ENCODE data around the gene CTNNBIP1. TPM values are rescaled to one million over a fixed set of nuclear protein-coding genes. Genes with fewer than 3 reads are reported as not detected.

The CTNNBIP1 gene
- total RNA-seq, 3 donors from 2014 or later (not counting 1 experiment from before 2014, with no cell fraction given), result 26.4 to 31.0 (median 29.8) TPM

GRCh38 chr1:9863371-9863770 is 46.7 kb downstream of the CTNNBIP1 start:
- H3K36me3 ChIP-seq (ENCODE audit: control insufficient read depth, insufficient read depth, low read length), result peaks cover 14% of the 10 kb centered on the region
- no peak for TF ChIP-seq CTCF (IDR thresholded peaks at IDR 0.05)
- H3K36me3 Mint-ChIP-seq, result no peaks in the 10 kb centered on the region
- DNase-seq, result no peak
- H3K4me1 ChIP-seq (ENCODE audit: control insufficient read depth, insufficient read depth, low read length), result peaks cover 6% of the 10 kb centered on the region
- no peak overlapping the region for H3K4me3 Mint-ChIP-seq
- no peaks in the 10 kb centered on the region for H3K27me3 ChIP-seq (ENCODE audit: control insufficient read depth, insufficient read depth, low read length)
- H3K4me1 Mint-ChIP-seq, result peaks cover 8% of the 10 kb centered on the region in 2 donors
- H3K4me3 ChIP-seq (ENCODE audit: low read length), result no peak overlapping the region
- H3K27ac Mint-ChIP-seq, result no peak overlapping the region
- no peak for ATAC-seq
- intact Hi-C loops (cut with micrococcal nuclease), result no loop called here
- 95% methylated on average over 10 of the region's 10 CpGs for WGBS (ENCODE audit: insufficient coverage)
- H3K9me3 Mint-ChIP-seq, result no peaks in the 10 kb centered on the region
- H3K9me3 ChIP-seq (ENCODE audit: control insufficient read depth, insufficient read depth, low read length), result no peaks in the 10 kb centered on the region
- H3K27me3 Mint-ChIP-seq (ENCODE audit: low read depth in 2 of 2), result no peaks in the 10 kb centered on the region
- no peak overlapping the region for H3K27ac ChIP-seq (ENCODE audit: low read length)

GRCh38 chr1:9861360-9861759 is 48.7 kb downstream of the CTNNBIP1 start:
- intact Hi-C loops (cut with micrococcal nuclease), result no loop called here
- Mint-ChIP-seq H3K27ac (no peak overlapping the region), H3K4me3 (no peak overlapping the region), H3K9me3 (no peaks in the 10 kb centered on the region), H3K36me3 (no peaks in the 10 kb centered on the region), H3K4me1 (peaks cover 0 to 8% of the 10 kb centered on the region in 2 donors), H3K27me3 (ENCODE audit: low read depth in 2 of 2) (no peaks in the 10 kb centered on the region)
- WGBS (ENCODE audit: insufficient coverage), result 90% methylated on average over 8 of the region's 8 CpGs
- H3K4me1 ChIP-seq (ENCODE audit: control insufficient read depth, insufficient read depth, low read length), result no peaks in the 10 kb centered on the region
- no peak for DNase-seq
- H3K27me3 ChIP-seq (ENCODE audit: control insufficient read depth, insufficient read depth, low read length), result no peaks in the 10 kb centered on the region
- no peak overlapping the region for H3K4me3 ChIP-seq (ENCODE audit: low read length)
- H3K9me3 ChIP-seq (ENCODE audit: control insufficient read depth, insufficient read depth, low read length), result no peaks in the 10 kb centered on the region
- peaks cover 7% of the 10 kb centered on the region for H3K36me3 ChIP-seq (ENCODE audit: control insufficient read depth, insufficient read depth, low read length)
- ATAC-seq, result no peak
- no peak overlapping the region for H3K27ac ChIP-seq (ENCODE audit: low read length)
- TF ChIP-seq CTCF (IDR thresholded peaks at IDR 0.05), result no peak

- Mint-ChIP-seq H3K4me3 (no peak overlapping the region), H3K27ac (no peak overlapping the region), H3K4me1 (peaks cover 0 to 8% of the 10 kb centered on the region in 2 donors), H3K9me3 (no peaks in the 10 kb centered on the region), H3K36me3 (no peaks in the 10 kb centered on the region), H3K27me3 (ENCODE audit: low read depth in 2 of 2) (no peaks in the 10 kb centered on the region)
- H3K36me3 ChIP-seq (ENCODE audit: control insufficient read depth, insufficient read depth, low read length), result peaks cover 7% of the 10 kb centered on the region
- H3K4me3 ChIP-seq (ENCODE audit: low read length), result no peak overlapping the region
- intact Hi-C loops (cut with micrococcal nuclease), result no loop called here
- WGBS (ENCODE audit: insufficient coverage), result 85% methylated on average over 5 of the region's 5 CpGs
- H3K27ac ChIP-seq (ENCODE audit: low read length), result no peak overlapping the region
- TF ChIP-seq CTCF (IDR thresholded peaks at IDR 0.05), result no peak
- no peak for ATAC-seq
- DNase-seq, result no peak
- no peaks in the 10 kb centered on the region for H3K9me3 ChIP-seq (ENCODE audit: control insufficient read depth, insufficient read depth, low read length)
- no peaks in the 10 kb centered on the region for H3K4me1 ChIP-seq (ENCODE audit: control insufficient read depth, insufficient read depth, low read length)
- H3K27me3 ChIP-seq (ENCODE audit: control insufficient read depth, insufficient read depth, low read length), result no peaks in the 10 kb centered on the region
Observed at GRCh38 chr1:9860887-9861286, 49.2 kb downstream of the CTNNBIP1 start.

- H3K27ac Mint-ChIP-seq, result no peak overlapping the region
- TF ChIP-seq CTCF (IDR thresholded peaks at IDR 0.05), result no peak
- Histone ChIP-seq H3K36me3 (ENCODE audit: control insufficient read depth, insufficient read depth, low read length) (peaks cover 7% of the 10 kb centered on the region), H3K27me3 (ENCODE audit: control insufficient read depth, insufficient read depth, low read length) (no peaks in the 10 kb centered on the region), H3K9me3 (ENCODE audit: control insufficient read depth, insufficient read depth, low read length) (no peaks in the 10 kb centered on the region), H3K27ac (ENCODE audit: low read length) (no peak overlapping the region), H3K4me3 (ENCODE audit: low read length) (no peak overlapping the region), H3K4me1 (ENCODE audit: control insufficient read depth, insufficient read depth, low read length) (no peaks in the 10 kb centered on the region)
- WGBS (ENCODE audit: insufficient coverage), result 85% methylated on average over 5 of the region's 5 CpGs
- no peaks in the 10 kb centered on the region for H3K36me3 Mint-ChIP-seq
- no peaks in the 10 kb centered on the region for H3K27me3 Mint-ChIP-seq (ENCODE audit: low read depth in 2 of 2)
- intact Hi-C loops (cut with micrococcal nuclease), result no loop called here
- ATAC-seq (no peak), DNase-seq (no peak)
- H3K4me1 Mint-ChIP-seq, result peaks cover 0 to 8% of the 10 kb centered on the region in 2 donors
- H3K9me3 Mint-ChIP-seq, result no peaks in the 10 kb centered on the region
- H3K4me3 Mint-ChIP-seq, result no peak overlapping the region
Observed at GRCh38 chr1:9859281-9860014, 50.6 kb downstream of the CTNNBIP1 start.
